MM.1S (cell line): ENCODE data around the gene RHOBTB3.
"Not testable (repeated sequence)": the region's sequence is repeated elsewhere in the genome, so short reads cannot be mapped to it uniquely, and the experiment has no call there.

Source experiments
- DNase-seq: peaks from one replicate; pipeline ENCODE4 v3.0.0-alpha.2; 2015
- H2AFZ ChIP-seq: fragments of 300-600 bp; sonication (generic); 2 replicates; pipeline ENCODE4 v1.6.0; 2016; ENCODE audit warnings: antibody characterized with exemption, low read length
- H3F3A ChIP-seq: fragments of 300-600 bp; sonication (generic); 2 replicates; pipeline ENCODE4 v1.6.1; 2016; ENCODE audit warnings: mild to moderate bottlenecking, antibody characterized with exemption, low read length, moderate library complexity, mixed read lengths; ENCODE audit not compliant: insufficient read depth
- H3K27ac ChIP-seq: fragments of 300-600 bp; sonication (generic); 2 replicates; pipeline ENCODE4 v1.5.1; 2016; ENCODE audit warnings: mild to moderate bottlenecking, low read length
- H3K27me3 ChIP-seq: fragments of 300-600 bp; sonication (generic); replicated peaks from 2 replicates; pipeline ENCODE4 v1.6.0; 2016; ENCODE audit warnings: low read length; ENCODE audit not compliant: insufficient read depth
- H3K36me3 ChIP-seq: fragments of 300-600 bp; sonication (generic); replicated peaks from 2 replicates; pipeline ENCODE4 v1.6.1; 2016; ENCODE audit warnings: mild to moderate bottlenecking, low read length, mixed read lengths; ENCODE audit not compliant: insufficient read depth
- H3K4me1 ChIP-seq: fragments of 300-600 bp; sonication (generic); 2 replicates; pipeline ENCODE4 v1.6.1; 2016; ENCODE audit warnings: low read length, mixed read lengths
- H3K4me2 ChIP-seq: fragments of 300-600 bp; sonication (generic); 2 replicates; pipeline ENCODE4 v1.6.0; 2016; ENCODE audit warnings: low read depth, low read length
- H3K4me3 ChIP-seq: fragments of 300-600 bp; sonication (generic); 2 replicates; pipeline ENCODE4 v1.5.1; 2016; ENCODE audit warnings: low read length, mixed read lengths
- H3K79me2 ChIP-seq: fragments of 300-600 bp; sonication (generic); 2 replicates; pipeline ENCODE4 v1.6.1; 2016; ENCODE audit warnings: mixed run types, low read length, mixed read lengths
- H3K9ac ChIP-seq: fragments of 300-600 bp; sonication (generic); 2 replicates; pipeline ENCODE4 v1.6.1; 2016; ENCODE audit warnings: low read length, mixed read lengths
- H3K9me2 ChIP-seq: fragments of 300-600 bp; sonication (generic); replicated peaks from 2 replicates; pipeline ENCODE4 v1.6.1; 2016; ENCODE audit warnings: mild to moderate bottlenecking, low read length, mixed read lengths; ENCODE audit not compliant: insufficient read depth
- H3K9me3 ChIP-seq: fragments of 300-600 bp; sonication (generic); replicated peaks from 2 replicates; pipeline ENCODE4 v1.6.1; 2016; ENCODE audit warnings: mild to moderate bottlenecking, low read length, mixed read lengths; ENCODE audit not compliant: insufficient read depth
- H4K20me1 ChIP-seq: fragments of 300-600 bp; sonication (generic); 2 replicates; pipeline ENCODE4 v1.6.1; 2016; ENCODE audit warnings: mild to moderate bottlenecking, low read length, moderate library complexity, mixed read lengths; ENCODE audit not compliant: insufficient read depth
- EZH2 ChIP-seq: fragments of 300-600 bp; sonication (generic); optimal IDR thresholded peaks from 2 replicates; pipeline ENCODE3; 2017; ENCODE audit warnings: low read depth, mild to moderate bottlenecking, antibody characterized with exemption, low read length, mixed read lengths
- EZH2phosphoT487 ChIP-seq: fragments of 300-600 bp; sonication (generic); IDR thresholded peaks from 2 replicates; pipeline ENCODE4 v1.6.1; 2018; ENCODE audit warnings: antibody characterized with exemption, low read length
- TF ChIP-seq, protein P1 (sequence below): fragments of 300-600 bp; sonication (generic); IDR thresholded peaks from 2 replicates; pipeline ENCODE4 v1.5.1; 2016; ENCODE audit warnings: antibody characterized with exemption, low read length, mixed read lengths

Gene RHOBTB3

GRCh38 chr5:95712347-95712958 lies 18.7 kb upstream of the RHOBTB3 start:
- H3K9me3 ChIP-seq, result no peaks in the 10 kb centered on the region
- H3K9ac ChIP-seq, result no peak overlapping the region
- H3K9me2 ChIP-seq, result no peaks in the 10 kb centered on the region
- TF ChIP-seq, protein P1, sequence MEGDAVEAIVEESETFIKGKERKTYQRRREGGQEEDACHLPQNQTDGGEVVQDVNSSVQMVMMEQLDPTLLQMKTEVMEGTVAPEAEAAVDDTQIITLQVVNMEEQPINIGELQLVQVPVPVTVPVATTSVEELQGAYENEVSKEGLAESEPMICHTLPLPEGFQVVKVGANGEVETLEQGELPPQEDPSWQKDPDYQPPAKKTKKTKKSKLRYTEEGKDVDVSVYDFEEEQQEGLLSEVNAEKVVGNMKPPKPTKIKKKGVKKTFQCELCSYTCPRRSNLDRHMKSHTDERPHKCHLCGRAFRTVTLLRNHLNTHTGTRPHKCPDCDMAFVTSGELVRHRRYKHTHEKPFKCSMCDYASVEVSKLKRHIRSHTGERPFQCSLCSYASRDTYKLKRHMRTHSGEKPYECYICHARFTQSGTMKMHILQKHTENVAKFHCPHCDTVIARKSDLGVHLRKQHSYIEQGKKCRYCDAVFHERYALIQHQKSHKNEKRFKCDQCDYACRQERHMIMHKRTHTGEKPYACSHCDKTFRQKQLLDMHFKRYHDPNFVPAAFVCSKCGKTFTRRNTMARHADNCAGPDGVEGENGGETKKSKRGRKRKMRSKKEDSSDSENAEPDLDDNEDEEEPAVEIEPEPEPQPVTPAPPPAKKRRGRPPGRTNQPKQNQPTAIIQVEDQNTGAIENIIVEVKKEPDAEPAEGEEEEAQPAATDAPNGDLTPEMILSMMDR, result no peak
- no peak for TF ChIP-seq EZH2
- no peak for TF ChIP-seq EZH2phosphoT487
- H3K36me3 ChIP-seq, result no peaks in the 10 kb centered on the region
- H2AFZ ChIP-seq, result no peak overlapping the region
- H3K79me2 ChIP-seq, result no peaks in the 10 kb centered on the region
- no peak overlapping the region for H3K4me2 ChIP-seq
- H3K4me1 ChIP-seq, result peaks cover 4% of the 10 kb centered on the region
- H3K27me3 ChIP-seq, result no peaks in the 10 kb centered on the region
- no peak overlapping the region for H3K4me3 ChIP-seq
- no peak for DNase-seq
- no peaks in the 10 kb centered on the region for H4K20me1 ChIP-seq
- no peaks in the 10 kb centered on the region for H3F3A ChIP-seq
- H3K27ac ChIP-seq, result no peak overlapping the region

DNA sequence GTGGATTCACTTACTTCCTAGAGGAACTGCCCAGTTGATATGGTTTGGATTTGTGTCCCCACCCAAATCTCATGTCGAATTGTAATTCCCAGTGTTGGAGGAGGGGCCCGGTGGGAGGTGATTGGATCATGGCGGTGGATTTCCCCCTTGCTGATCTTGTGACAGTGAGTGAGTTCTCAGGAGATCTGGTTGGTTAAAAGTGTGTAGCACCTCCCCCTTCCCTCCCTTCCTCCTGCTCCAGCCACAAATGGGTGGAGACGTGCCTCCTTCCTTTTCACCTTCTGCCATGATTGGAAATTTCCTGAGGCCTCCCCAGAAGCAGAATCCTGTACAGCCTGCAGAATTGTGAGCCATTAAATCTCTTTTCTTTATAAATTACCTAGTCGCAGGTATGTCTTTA lies 17.9 kb upstream of the RHOBTB3 start:
- not testable (repeated sequence) for H3K9me3 ChIP-seq, H2AFZ ChIP-seq, H3K9me2 ChIP-seq, H3K4me2 ChIP-seq, H3K36me3 ChIP-seq, DNase-seq, H3F3A ChIP-seq, H3K79me2 ChIP-seq, H3K27ac ChIP-seq, H3K9ac ChIP-seq, H3K4me3 ChIP-seq, H3K27me3 ChIP-seq, H4K20me1 ChIP-seq
- H3K4me1 ChIP-seq, result peaks cover 11% of the 10 kb centered on the region

DNA sequence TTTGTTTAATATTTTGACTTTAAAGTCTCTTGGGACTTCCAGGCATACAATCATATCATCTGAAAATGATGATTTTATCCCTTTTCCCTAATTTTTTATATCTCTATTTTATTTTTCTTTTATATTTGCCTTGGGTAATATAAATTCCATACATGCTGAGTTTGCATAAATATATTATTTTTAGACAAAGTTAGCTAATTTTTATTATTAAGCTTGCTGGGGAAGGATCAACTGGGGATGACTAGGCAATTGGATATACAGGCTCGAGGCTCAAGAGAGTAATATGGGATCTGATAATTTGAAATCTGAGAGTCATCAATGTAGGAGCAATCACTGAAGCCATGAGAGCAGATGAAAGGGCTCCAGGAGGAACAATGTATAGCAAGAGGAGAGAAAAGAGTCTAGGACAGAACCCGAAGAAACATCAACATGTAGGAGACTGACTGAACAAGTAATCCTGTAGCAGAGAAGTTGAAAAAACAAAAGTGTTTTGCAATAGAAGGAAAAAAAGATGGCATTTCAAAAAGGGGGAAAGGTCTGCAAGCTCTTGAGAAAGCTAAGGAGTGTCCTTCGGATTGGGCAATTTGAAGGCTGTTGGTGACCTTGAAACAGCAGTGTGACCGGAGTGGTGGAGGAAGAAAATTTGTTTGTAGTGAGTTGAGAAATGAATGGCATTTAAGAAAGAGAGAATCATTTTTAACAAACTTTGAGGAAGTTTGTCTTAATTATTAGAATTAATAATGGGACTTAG lies 17.0 kb upstream of the RHOBTB3 start:
- Histone ChIP-seq H2AFZ (no peak overlapping the region), H3K9me3 (no peaks in the 10 kb centered on the region), H3K4me3 (no peak overlapping the region), H3F3A (peaks cover 9% of the 10 kb centered on the region; the same call in 1 of the 2 replicates), H3K36me3 (no peaks in the 10 kb centered on the region), H3K27ac (no peak overlapping the region), H3K79me2 (no peaks in the 10 kb centered on the region), H4K20me1 (no peaks in the 10 kb centered on the region), H3K27me3 (no peaks in the 10 kb centered on the region), H3K9me2 (no peaks in the 10 kb centered on the region), H3K4me1 (peaks cover 19% of the 10 kb centered on the region), H3K9ac (no peak overlapping the region), H3K4me2 (no peak overlapping the region)
- TF ChIP-seq, protein P1, result no peak
- no peak for TF ChIP-seq EZH2phosphoT487
- no peak for TF ChIP-seq EZH2
- no peak for DNase-seq
